ENCODE results near the gene CLRN3.

The CLRN3 gene

GRCh38 chr10:127884501-127884900, 8.2 kb downstream of the CLRN3 start:
- DNase-seq (ENCODE audit: low read depth, low spot score), result no peak
- H3K4me3 ChIP-seq (ENCODE audit: low read depth, low read length), result no peak overlapping the region
- ChIA-PET POLR2A (no interaction called here), CTCF (no interaction called here)
- TF ChIP-seq CTCF (IDR thresholded peaks at IDR 0.05; ENCODE audit: insufficient read depth, low read length, missing control alignments), result no peak

GRCh38 chr10:127883516-127883915, 9.2 kb downstream of the CLRN3 start:
- no peak for DNase-seq (ENCODE audit: low read depth, low spot score)
- no peak overlapping the region for H3K4me3 ChIP-seq (ENCODE audit: low read depth, low read length)
- no peak for TF ChIP-seq CTCF (IDR thresholded peaks at IDR 0.05; ENCODE audit: insufficient read depth, low read length, missing control alignments)
- ChIA-PET POLR2A (no interaction called here), CTCF (no interaction called here)

- no peak overlapping the region for H3K4me3 ChIP-seq (ENCODE audit: low read depth, low read length)
- DNase-seq (ENCODE audit: low read depth, low spot score), result no peak
- no peak for TF ChIP-seq CTCF (IDR thresholded peaks at IDR 0.05; ENCODE audit: insufficient read depth, low read length, missing control alignments)
- ChIA-PET CTCF (no interaction called here), POLR2A (no interaction called here)
These were observed 9.8 kb downstream of the CLRN3 start for GRCh38 chr10:127882801-127883459.

GRCh38 chr10:127882391-127882790, 10.3 kb downstream of the CLRN3 start:
- DNase-seq (ENCODE audit: low read depth, low spot score), result no peak
- H3K4me3 ChIP-seq (ENCODE audit: low read depth, low read length), result no peak overlapping the region
- no peak for TF ChIP-seq CTCF (IDR thresholded peaks at IDR 0.05; ENCODE audit: insufficient read depth, low read length, missing control alignments)
- CTCF ChIA-PET, result no interaction called here
- POLR2A ChIA-PET, result no interaction called here

- CTCF ChIA-PET, result no interaction called here
- DNase-seq (ENCODE audit: low read depth, low spot score), result no peak
- no peak overlapping the region for H3K4me3 ChIP-seq (ENCODE audit: low read depth, low read length)
- POLR2A ChIA-PET, result no interaction called here
- TF ChIP-seq CTCF (IDR thresholded peaks at IDR 0.05; ENCODE audit: insufficient read depth, low read length, missing control alignments), result no peak
These were observed 11.5 kb downstream of the CLRN3 start for GRCh38 chr10:127881262-127881661.

GRCh38 chr10:127880557-127880956, 12.2 kb downstream of the CLRN3 start:
- no peak for DNase-seq (ENCODE audit: low read depth, low spot score)
- ChIA-PET POLR2A (no interaction called here), CTCF (no interaction called here)
- no peak overlapping the region for H3K4me3 ChIP-seq (ENCODE audit: low read depth, low read length)
- no peak for TF ChIP-seq CTCF (IDR thresholded peaks at IDR 0.05; ENCODE audit: insufficient read depth, low read length, missing control alignments)

Measured in AG04449 (cell line).